ENCODE data around the gene TMPRSS9.
"Not testable (repeated sequence)": the region's sequence is repeated elsewhere in the genome, so short reads cannot be mapped to it uniquely, and the experiment has no call there.

TMPRSS9 gene

DNA sequence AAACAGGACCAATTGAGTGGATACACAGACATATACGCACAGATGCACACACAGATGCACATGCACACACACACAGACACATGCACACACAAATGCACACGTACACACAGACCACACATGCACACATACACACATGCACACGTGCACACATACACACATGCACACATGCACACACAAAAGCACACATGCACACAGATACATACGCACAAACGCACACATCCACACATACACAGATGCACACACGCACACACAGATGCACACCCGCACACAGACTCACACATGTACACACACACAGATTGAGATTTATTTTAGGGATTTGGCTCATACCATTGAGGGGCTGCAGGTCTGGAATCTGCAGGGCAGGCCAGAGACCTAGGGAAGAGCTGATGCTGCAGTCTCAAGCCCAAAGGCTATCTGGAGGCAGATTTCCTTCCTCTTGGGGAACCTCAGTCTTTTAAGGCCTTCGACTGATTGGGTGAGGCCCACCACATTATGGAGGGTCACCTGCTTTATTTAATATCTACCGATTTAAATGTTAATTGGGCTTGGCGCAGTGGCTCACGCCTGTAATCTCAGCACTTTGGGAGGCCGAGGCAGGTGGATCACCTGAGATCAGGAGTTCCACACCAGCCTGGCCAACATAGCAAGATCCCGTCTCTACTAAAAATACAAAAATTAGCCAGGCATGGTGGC is 22.6 kb downstream of the TMPRSS9 start:
- no peak for DNase-seq (ENCODE audit: low read depth)
- no peak overlapping the region for H3K4me3 ChIP-seq (ENCODE audit: control insufficient read depth, low read depth, low read length)
- TF ChIP-seq, protein P1, sequence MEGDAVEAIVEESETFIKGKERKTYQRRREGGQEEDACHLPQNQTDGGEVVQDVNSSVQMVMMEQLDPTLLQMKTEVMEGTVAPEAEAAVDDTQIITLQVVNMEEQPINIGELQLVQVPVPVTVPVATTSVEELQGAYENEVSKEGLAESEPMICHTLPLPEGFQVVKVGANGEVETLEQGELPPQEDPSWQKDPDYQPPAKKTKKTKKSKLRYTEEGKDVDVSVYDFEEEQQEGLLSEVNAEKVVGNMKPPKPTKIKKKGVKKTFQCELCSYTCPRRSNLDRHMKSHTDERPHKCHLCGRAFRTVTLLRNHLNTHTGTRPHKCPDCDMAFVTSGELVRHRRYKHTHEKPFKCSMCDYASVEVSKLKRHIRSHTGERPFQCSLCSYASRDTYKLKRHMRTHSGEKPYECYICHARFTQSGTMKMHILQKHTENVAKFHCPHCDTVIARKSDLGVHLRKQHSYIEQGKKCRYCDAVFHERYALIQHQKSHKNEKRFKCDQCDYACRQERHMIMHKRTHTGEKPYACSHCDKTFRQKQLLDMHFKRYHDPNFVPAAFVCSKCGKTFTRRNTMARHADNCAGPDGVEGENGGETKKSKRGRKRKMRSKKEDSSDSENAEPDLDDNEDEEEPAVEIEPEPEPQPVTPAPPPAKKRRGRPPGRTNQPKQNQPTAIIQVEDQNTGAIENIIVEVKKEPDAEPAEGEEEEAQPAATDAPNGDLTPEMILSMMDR (conservative IDR thresholded peaks at IDR 0.05; ENCODE audit: control insufficient read depth, insufficient read depth, low read depth, low read length): no peak

- TF ChIP-seq, protein P1 (conservative IDR thresholded peaks at IDR 0.05; ENCODE audit: control insufficient read depth, insufficient read depth, low read depth, low read length): no peak
Observed at GRCh38 chr19:2385053-2385721, 25.1 kb downstream of the TMPRSS9 start.

DNA sequence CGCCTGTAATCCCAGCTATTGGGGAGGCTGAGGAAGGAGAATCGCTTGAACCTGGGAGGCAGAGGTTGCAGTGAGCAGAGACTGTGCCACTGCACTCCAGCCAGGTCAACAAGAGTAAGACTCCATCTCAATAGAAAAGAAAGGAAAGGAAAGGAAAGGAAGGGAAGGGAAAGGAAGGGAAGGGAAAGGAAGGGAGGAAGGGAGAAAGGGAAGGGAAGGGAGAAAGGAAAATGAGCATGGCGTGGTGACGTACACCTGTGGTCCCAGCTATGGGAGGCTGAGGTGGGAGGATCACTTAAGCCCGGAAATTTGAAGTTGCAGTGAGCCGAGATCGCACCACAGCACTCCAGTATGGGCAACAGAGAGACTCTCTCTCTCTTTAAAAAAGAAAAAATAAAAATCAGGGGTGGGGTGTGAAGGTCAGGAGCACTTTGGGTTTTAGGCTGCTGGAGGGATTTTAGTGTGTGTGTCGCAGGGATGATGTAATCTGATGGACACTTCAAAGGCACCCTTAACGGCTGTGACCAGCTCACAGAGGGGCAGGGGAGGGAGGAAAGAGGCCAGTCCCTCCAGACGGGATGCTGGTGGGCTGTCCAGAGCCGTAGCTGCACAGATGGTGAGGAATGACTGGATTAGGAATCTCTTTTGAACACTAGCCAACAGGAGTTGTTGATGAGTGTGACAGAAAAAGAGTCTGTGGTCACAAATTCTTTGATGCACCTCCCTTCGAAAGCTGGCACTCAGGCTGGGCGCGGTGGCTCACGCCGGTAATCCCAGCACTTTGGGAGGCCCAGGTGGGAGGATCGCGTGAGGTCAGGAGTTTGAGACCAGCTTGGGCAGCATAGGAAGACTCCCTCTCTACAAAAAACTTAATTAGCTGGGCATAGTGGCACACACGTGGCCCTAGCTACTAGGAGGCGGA is 27.6 kb downstream of the TMPRSS9 start:
- DNase-seq (ENCODE audit: low read depth): no peak
- TF ChIP-seq, protein P1 (conservative IDR thresholded peaks at IDR 0.05; ENCODE audit: control insufficient read depth, insufficient read depth, low read depth, low read length): no peak
- no peak overlapping the region for H3K4me3 ChIP-seq (ENCODE audit: control insufficient read depth, low read depth, low read length)

More at GRCh38 chr19:2385053-2385721, 25.1 kb downstream of the TMPRSS9 start:
- peak; percentile 95 for DNase-seq (ENCODE audit: low read depth)
- H3K4me3 ChIP-seq (ENCODE audit: control insufficient read depth, low read depth, low read length): peak overlapping the region; percentile 7

DNA sequence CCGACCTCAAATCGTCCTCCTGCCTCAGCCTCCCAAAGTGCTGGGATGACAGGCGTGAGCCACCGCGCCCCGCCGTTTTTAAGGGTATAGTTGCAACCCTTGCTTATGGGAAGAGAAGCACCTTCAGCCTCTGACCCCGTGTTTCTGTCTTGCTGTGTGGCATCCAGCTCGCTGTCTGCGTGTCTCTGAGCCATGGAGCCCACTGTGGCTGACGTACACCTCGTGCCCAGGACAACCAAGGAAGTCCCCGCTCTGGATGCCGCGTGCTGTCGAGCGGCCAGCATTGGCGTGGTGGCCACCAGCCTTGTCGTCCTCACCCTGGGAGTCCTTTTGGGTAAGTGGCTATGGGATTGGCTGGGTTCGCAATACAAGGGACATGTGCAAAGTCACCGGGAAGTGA is 29.5 kb downstream of the TMPRSS9 start:
- DNase-seq (ENCODE audit: low read depth): no peak
- H3K4me3 ChIP-seq (ENCODE audit: control insufficient read depth, low read depth, low read length): no peak overlapping the region
- TF ChIP-seq, protein P1 (conservative IDR thresholded peaks at IDR 0.05; ENCODE audit: control insufficient read depth, insufficient read depth, low read depth, low read length): no peak

GRCh38 chr19:2391118-2391725 is 31.2 kb downstream of the TMPRSS9 start:
- H3K4me3 ChIP-seq (ENCODE audit: control insufficient read depth, low read depth, low read length): no peak overlapping the region
- peak; percentile 80 for DNase-seq (ENCODE audit: low read depth)
- TF ChIP-seq, protein P1 (conservative IDR thresholded peaks at IDR 0.05; ENCODE audit: control insufficient read depth, insufficient read depth, low read depth, low read length): peak; percentile 86

DNA sequence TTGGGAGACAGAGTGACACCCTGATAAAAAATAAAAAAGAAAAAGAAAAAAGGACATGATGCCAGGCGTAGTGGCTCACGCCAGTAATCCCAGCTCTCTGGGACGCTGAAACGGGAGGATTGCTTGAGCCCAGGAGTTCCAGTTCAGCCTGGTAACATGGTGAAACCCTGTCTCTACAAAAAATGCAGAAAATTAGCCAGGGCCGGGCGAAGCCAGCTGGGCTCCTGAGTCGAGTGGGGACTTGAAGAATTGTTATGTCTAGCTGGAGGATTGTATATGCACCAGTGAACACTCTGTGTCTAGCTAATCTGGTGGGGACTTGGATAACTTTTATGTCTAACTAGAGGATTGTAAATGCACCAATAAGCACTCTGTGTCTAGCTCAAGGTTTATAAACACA is 32.3 kb downstream of the TMPRSS9 start:
- no peak overlapping the region for H3K4me3 ChIP-seq (ENCODE audit: control insufficient read depth, low read depth, low read length)
- TF ChIP-seq, protein P1 (conservative IDR thresholded peaks at IDR 0.05; ENCODE audit: control insufficient read depth, insufficient read depth, low read depth, low read length): no peak
- no peak for DNase-seq (ENCODE audit: low read depth)

- H3K4me3 ChIP-seq (ENCODE audit: control insufficient read depth, low read depth, low read length); DNase-seq (ENCODE audit: low read depth): not testable (repeated sequence)
Observed at GRCh38 chr19:2392899-2393298, 32.8 kb downstream of the TMPRSS9 start.
